GM21515 (cell line): ENCODE results near the gene SF3B5.
"Not testable (repeated sequence)": the region's sequence is repeated elsewhere in the genome, so short reads cannot be mapped to it uniquely, and the experiment has no call there.

Experiments used
- ATAC-seq: cut with Tn5 transposase; IDR thresholded peaks from one replicate; pipeline ENCODE4 v1.9.1; 2021; ENCODE audit not compliant: unreplicated experiment

The SF3B5 gene

DNA sequence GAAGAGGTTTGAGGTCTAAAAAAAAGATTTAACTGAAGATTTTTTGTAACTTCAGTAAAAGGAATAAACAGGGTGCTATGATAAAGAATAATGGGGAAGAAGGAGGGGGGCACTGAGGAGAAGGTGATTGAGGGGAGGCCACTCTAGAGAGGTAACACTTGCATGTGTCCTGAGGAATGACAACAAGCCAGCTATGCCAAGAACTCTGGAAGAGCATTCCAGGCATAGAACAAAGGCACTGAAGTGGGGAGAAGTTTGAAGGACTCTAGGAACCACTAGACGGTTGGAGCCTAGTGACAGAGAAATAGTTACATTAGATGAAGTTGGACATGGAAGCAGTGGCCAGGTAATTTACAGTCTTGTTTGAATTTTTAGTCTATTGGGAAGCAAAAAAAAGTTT lies 10.8 kb upstream of the SF3B5 start:
- no peak for ATAC-seq

DNA sequence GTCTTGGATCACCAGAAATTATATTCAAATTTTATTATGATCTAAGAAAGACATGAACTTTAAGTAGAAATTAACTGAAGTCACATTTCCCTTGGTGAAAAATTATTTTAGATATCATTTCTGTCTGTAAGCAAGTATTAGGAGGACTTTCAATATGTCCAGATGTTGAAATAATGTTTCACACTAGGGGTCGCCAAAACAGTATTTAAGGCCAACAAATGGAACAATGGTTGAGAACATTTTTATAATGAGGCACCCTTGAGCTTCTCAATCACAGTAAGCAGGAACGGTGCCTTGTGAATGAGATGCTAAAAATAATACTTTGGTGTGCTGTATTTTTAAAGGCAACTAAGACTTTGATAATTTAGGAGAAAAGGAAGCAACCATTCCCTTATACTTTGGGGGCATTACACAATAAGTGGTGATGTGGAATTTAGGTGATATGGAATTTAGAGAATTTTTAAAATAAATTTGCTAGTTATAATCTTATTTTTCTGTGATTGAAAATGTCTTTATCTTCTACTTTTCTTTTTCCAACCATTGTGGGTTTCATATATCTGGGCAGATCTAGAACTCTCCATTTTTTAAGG lies 9.6 kb upstream of the SF3B5 start:
- ATAC-seq = peak; percentile 86

DNA sequence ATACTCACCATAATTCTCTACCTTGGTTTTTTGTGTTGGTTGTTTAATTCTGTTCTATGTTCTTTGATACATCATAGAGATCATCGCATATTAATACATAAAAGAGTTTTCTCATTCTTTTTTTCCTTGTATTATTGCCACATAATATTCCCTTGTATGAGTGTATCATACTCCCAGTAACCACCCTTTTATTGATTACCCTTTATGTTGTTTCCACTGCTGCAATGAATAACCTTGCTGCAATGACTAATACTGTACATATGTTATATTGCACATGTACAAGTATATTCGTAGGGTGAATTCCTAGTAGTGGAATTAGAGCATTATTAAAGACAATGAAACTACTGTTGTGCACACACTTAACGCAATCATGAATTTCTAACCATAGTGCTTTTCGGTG lies 9.1 kb upstream of the SF3B5 start:
- ATAC-seq = no peak

DNA sequence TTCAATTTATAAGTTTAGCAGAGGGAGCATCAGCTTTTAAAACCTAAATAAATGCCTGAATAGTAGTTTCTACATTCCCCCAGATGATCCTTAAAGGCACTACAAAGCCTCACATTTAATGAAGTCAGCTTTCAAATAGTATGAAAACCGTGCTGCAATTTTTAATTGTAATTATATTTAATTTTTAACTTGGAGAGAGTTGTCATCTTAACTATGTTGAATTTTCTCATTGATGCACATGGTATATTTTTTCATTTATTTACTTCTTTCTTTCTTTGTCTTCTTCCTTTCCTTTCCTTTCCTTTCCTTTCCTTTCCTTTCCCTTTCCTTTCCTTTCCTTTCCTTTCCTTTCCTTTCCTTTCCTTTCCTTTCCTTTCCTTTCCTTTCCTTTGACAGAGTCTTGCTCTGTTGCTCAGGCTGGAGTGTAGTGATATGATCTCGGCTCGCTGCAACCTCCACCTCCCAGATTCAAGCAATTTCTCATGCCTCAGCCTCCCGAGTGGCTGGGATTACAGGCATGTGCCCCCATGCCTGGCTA lies 7.7 kb upstream of the SF3B5 start:
- ATAC-seq = no peak

DNA sequence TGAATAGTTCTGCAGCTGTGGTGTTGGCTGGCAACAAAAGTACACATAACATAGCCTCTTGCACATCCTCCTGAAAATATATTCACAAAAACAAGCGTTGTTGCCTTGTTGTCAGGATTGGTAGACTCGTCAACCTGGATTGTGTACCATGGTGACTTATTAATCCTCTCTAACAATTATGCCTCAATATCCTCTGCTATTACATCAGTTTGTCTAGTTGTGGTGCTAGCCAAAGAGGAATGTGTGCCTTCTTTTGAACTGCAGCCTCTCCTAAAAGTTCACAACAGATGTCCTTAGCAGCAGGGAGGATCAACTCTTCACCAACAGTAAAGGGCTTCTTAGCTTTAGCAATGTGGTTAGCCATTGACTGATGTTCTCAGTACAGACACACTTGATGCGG lies 3.6 kb upstream of the SF3B5 start:
- no peak for ATAC-seq

DNA sequence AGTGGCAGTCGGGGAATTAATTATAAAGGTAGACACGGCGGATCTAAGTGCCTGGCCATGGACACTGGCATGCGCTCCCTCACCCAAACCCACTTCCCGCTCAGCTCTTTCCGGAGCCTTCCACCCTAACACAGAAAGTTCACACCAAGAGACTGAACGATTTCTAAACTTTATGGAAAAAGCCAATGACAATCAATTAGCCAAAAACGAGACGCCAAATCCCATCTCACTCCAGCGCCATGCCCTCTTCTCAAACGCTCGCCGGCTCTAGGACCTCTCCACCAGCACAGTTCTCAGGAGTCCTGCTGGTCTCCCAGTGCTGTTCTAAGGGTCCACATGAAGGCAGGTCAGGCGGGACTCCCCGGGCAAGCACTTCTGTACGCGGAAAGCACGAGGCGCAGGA lies 641 bp downstream of the SF3B5 start:
- no peak for ATAC-seq

DNA sequence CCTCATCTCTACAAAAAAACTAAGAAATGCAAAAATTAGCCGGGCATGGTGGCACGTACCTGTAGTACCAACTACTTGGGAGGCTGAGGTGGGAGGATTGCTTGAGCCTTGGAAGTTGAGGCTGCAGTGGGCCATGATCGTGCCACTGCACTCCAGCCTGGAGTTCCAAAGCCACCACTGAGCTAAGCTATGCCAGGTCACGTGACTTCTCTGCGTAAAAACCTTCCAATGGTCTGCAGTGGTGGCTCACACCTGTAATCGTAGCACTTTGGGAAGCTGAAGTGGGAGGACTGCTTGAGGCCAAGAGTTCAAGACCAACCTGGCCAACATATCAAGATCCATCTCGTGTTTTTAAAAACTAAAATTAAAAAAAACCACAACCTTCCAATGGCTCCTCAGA lies 1.7 kb downstream of the SF3B5 start:
- no peak for ATAC-seq

DNA sequence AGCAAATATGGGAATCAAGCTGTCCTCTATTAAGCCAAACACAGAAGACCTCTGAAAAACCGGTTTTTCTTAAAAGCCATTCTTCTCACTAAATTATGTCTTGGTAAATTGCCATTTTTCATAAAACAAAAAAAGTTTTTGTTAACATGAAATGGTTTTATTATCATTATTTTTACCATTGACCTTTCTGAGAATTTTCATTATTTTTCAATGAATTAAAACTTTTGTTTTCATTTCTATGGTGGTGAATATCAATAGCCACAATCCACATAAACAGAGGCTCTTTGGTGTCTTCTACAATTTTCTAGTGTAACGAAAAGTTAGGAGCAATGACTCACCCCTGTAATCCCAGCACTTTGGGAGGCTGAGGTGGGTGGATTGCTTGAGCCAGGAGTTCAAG lies 2.1 kb downstream of the SF3B5 start:
- ATAC-seq = no peak

DNA sequence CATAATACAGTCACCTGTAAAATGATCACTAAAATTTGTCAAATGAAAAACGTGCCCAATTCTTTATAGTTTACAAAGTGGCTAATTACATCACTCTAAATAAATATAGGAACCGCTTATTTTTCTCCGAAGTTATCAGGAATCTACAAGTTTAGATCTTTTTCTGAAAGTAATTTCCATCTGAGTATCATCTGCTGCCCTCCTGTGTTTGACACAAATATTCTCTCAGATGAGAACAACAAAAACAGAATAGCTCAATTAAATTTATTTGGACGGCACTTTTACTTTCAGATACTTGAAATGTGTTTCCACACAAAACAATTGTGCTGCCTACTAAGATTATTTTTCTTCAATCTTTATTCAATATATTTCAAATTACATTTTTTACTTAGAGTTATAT lies 5.0 kb downstream of the SF3B5 start:
- no peak for ATAC-seq

DNA sequence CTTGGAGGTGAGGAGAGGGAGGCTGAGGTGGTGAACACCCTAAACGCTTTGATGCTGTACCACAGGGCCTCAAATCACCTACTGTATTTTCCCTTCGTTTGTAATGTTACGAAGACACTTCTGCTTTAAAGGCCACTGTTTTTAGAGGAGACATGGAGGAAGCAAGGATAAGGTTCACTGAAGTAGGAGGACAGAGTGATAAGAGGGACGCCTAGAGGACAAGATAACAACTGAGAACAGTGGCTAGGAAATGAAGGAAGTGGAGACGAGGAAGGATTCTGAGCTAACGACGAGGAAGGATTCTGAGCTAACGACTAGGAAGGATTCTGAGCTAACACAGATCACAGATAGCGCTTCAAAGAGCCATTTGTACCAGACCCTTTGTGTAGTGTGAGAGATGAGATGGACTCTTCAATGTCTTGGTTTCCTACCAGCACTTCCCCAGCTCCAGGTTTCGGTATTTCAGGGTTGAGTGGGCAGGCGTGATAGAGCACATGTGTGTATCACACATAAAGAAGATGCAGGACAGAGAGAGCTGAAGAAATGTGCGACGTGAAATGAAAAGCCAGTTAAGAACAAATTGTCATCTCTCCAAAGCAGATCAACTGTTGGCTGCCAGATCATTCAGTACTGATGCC lies 7.5 kb downstream of the SF3B5 start:
- no peak for ATAC-seq

DNA sequence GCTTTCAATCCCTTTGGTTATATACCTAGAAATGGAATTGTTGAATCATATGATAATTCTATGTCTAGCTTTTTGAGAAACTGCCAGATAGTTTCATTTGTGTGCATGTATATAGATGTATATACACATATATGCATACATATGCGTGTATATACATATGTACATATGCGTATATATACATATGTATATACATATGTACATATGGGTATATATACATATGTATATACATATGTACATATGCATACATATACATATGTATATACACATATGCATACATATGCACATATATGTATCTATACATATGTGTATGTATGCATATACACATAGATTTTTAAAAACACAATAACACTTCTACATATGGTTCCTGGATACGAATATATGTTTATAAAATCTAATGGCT lies 8.4 kb downstream of the SF3B5 start:
- no peak for ATAC-seq

DNA sequence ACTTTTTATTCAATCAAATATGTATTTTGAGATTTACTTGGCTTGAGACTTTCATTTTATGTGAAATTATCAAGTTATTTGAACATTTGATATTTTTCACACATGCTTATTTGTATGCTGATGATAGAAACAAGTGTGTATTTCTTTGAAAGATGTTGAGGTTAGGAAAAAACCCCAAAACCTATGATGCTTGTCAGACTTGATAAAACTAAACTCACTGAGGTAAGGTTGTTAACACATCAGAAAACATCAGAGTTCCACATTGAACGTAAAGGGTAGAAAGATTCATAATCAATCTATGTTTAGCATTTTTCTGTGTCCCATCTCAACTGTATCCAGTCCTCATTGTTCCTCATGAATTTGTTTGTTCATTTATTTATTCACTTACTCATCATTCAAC lies 12.2 kb downstream of the SF3B5 start:
- no peak for ATAC-seq

DNA sequence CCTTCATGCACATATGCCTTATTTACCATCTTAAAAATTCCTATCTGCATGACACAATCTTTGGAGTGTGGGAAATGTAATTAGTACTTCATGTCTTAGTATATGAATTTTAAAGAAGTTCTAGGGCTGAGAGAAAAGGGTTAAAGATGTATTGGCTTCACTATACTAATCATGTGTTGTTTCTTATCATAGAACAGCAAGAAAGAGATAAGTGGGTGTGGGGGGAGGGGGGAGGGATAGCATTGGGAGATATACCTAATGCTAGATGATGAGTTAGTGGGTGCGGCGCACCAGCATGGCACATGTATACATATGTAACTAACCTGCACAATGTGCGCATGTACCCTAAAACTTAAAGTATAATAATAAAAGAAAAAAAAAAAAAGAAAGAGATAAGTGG lies 13.0 kb downstream of the SF3B5 start:
- ATAC-seq = not testable (repeated sequence)

DNA sequence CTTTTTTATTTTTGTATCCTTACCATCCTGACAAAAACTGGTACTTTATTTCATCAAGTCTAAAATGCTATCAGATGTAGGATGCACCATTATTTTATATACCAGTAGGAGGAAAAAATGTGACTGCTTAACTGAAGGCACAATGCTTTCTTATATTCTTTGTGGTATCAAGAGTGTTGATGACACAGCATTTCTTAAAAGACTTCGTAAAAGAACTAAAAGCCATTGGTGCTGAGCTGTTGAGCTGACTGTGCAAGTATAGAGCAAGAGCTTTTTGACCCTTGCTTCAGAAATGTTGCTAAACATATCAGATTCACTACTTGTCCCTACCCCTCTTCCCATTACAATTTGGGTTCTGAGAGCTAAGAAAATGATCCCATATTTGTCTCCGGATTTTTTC lies 17.5 kb downstream of the SF3B5 start:
- ATAC-seq = no peak

DNA sequence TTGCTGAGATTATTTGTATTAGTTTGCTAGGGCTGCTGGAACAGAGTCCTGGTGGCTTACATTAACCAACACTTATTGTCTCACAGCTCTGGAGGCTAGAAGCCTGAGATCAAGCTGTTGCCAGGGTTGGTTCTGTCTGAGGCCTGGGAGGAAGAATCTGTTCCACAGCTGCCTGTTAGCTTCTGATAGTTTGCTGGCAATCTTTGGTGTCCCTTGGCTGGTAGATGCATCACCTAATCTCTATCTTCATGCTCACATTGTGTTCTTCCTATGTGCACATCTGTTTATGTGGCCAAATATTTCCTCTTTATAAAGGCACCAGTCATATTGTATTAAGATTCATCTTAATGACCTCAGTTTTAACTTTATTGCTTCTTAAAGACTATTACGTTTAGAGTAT lies 19.5 kb downstream of the SF3B5 start:
- no peak for ATAC-seq

DNA sequence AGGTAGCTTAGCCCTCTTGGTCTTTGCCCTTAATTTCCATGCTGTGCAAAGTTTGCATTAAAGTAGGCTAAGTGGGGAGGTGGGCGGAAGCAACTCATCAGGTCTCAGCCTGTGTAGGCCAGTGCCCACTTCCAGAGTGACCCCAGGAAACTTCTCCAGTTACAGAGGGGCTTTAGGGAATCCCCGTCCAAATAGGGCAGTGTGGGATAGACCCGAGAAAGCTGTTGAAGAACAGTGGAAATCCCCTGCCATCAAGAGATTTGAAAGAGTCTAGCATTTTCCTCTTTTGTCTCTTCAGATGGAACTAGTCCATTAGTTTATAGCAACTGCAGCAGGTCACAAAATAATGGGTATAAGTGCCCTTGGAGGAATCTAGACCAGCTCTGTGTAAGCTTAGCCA lies 20.2 kb downstream of the SF3B5 start:
- no peak for ATAC-seq

DNA sequence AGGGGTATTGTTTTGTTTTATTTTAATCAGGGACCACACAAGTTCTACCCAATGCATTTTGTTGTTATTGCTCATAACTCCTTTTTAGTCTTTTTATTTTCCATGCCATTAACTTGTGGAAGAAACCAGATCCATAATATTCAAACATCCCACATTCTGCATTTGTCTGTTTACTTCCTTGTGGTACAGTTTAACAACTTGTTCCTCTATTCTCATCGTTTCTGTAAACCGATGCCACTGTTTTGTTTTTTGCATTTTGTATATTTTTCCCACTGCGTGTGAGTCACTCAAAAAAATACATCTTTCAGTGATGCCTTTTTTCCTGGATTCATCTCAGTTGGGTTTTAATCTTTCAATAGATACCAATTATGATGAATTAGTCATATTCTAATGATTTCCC lies 22.3 kb downstream of the SF3B5 start:
- ATAC-seq = no peak

DNA sequence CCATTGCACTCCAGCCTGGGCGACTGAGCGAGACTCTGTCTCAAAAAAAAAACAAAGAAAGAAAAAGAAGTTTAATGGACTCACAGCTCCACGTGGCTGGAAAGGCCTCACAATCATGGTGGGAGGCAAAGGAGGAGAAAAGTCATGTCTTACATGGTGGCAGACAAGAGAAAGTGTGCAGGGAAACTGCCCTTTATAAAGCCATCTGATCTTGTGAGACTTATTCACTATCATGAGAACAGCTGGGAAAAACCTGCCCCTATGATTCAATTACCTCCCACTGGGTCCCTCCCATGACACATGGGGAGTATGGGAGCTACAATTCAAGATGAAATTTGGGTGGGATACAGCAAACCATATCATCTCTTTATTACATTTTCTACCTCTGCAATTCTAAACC lies 25.9 kb downstream of the SF3B5 start:
- no peak for ATAC-seq

DNA sequence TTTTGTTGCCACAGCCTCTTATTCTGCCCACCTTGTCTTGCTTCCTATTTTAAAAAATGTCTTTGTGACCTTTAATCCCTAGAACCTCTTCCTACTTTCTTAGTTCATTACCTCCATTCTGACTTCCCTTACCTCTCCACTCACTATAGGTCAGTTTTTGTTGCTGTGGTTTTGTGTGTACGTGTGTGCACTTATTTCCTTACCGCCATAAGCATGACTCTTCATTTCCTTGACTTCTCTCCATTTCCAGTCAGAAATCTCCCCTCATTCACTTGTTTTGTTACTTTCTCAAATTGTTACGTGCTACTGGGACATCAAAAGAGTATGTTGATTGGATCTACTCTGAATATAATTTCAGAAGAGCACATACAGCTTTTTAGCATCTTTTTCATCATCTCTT lies 26.6 kb downstream of the SF3B5 start:
- no peak for ATAC-seq

DNA sequence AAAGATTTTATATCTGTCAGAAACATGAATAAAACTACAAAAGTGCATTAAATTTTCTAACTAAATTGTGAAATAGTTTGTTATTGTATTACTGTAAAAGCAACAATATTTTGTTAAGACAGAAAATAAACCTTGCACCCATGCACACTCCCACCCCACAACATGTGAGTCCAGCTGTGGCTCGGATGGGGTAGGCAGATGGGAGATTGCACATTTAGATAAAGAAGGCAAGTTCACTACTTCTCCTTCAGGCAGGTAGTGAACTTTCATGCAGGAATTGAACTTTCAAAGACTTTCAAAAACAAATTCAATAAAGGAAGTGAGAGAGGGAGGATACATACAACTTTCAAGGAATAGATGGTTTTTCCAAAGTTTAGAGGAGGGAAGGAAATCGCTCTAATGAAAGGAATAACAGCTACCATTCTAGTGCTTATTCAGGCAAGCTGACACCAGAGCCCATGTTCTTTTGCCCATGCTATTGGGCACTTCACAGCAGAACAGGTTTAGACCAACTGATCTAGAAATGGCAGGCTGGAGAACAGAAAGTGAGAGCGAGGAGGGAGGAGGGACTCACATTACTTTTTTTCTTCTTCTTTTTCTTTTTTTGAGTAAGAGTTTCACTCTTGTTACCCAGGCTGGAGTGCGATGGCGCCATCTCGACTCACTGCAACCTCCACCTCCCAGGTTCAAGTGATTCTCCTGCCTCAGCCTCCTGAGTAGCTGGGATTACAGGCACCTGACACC lies 28.5 kb downstream of the SF3B5 start:
- peak; percentile 36 for ATAC-seq

DNA sequence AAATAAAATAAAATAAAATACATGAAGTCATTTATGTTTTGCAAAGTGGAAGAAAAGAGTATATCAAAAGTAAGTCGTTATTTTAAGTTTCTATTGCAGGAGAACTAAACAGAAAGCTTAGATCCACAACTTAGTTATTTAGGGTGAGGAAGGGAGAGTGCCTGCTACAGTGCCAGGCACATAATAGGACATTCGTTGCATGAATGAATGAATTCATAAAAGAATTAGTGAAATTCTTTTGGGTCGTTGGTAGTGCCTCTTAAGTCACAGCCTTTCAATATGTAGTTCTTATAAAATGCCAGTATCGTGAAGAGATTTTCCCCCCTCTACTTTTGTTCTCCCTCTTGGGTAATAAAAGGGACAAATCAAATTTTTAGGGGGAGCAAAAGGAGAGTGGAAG lies 29.1 kb downstream of the SF3B5 start:
- no peak for ATAC-seq

DNA sequence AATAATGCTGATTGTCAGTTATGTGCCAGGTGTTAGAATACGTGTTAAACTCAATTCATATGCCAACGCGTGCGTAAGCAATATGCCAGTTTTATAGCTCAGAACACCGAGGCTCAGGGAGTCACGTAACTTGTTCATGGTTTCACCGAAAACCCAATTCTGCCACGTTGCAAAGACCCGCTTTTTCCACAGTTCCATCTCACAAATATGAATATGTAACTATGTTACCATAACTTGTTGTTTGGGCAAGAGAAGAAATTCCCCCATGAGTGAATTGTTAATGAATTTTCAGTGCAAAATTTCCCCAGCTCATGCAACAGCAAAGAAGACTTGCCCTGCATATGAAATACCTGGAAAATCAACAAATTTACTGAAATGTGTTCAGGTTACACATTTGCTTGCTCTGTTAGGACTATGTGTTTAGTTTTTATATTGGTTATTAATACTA lies 30.1 kb downstream of the SF3B5 start:
- ATAC-seq = no peak
